Heart right ventricle (tissue), 16 donors: Measurements from ENCODE around the gene GPI. TPM values are rescaled to one million over a fixed set of nuclear protein-coding genes. Genes with fewer than 3 reads are reported as not detected.
"Not testable (repeated sequence)": the region's sequence is repeated elsewhere in the genome, so short reads cannot be mapped to it uniquely, and the experiment has no call there.

Experiments
- ATAC-seq, 8 donors: fragments of 200-7000 bp; cut with Tn5 transposase; one replicate each; pipeline ENCODE4 v1.9.1; 2020; ENCODE audit warnings: mild to moderate bottlenecking in 8 of 8, moderate library complexity in 8 of 8, moderate number of reproducible peaks in 1 of 8
- DNase-seq, 2 donors: peaks; one replicate each; pipeline ENCODE4 v3.0.0-alpha.2; 2020
- H3K27ac ChIP-seq, 10 donors: fragments of 200-600 bp; sonication (generic) in 2 of 10; one replicate each; pipeline versions ENCODE4 v1.5.0 to v1.8.0; 2020 to 2022; ENCODE audit warnings: mild to moderate bottlenecking in 3 of 10
- H3K27me3 ChIP-seq, 7 donors: fragments of 200-600 bp; one replicate each; pipeline ENCODE4 v1.8.0; 2021 to 2022; ENCODE audit warnings: mild to moderate bottlenecking in 2 of 7
- H3K36me3 ChIP-seq, 9 donors: fragments of 200-600 bp; sonication (generic) in 1 of 9; one replicate each; pipeline versions ENCODE4 v1.5.0 to v1.8.0; 2020 to 2022; ENCODE audit warnings: mild to moderate bottlenecking in 2 of 9
- H3K4me1 ChIP-seq, 9 donors: fragments of 200-600 bp; sonication (generic) in 1 of 9; one replicate each; pipeline versions ENCODE4 v1.5.0 to v1.8.0; 2020 to 2022; ENCODE audit warnings: mild to moderate bottlenecking in 4 of 9
- H3K4me3 ChIP-seq, 10 donors: fragments of 200-600 bp; sonication (generic) in 2 of 10; one replicate each; pipeline versions ENCODE4 v1.5.0 to v1.8.0; 2020 to 2022; ENCODE audit warnings: mild to moderate bottlenecking in 7 of 10, moderate library complexity in 2 of 10
- H3K9me3 ChIP-seq, 11 donors: fragments of 200-600 bp in 10 of 11; sonication (generic) in 2 of 11; one replicate each; pipeline versions ENCODE4 v1.5.0 to v1.8.0; 2013 to 2022; ENCODE audit warnings: mild to moderate bottlenecking in 2 of 11, control low read depth in 1 of 11, moderate library complexity in 1 of 11
- CTCF ChIP-seq, 9 donors: fragments of 200-600 bp; sonication (generic) in 2 of 9; IDR thresholded peaks; one replicate each; pipeline versions ENCODE4 v1.5.0 to v1.8.0; 2021 to 2022; ENCODE audit warnings: antibody characterized with exemption in 9 of 9, mild to moderate bottlenecking in 5 of 9, moderate library complexity in 1 of 9
- WGBS, 2 donors: extraction: QIAGEN DNeasy Blood & Tissue Kit; methylation state at CpG; one replicate each; pipeline ENCODE4 v1.1.7; 2013; ENCODE audit warnings: inconsistent platforms in 1 of 2; 5-methylcytosine and 5-hydroxymethylcytosine counted together
- intact Hi-C, 10 donors: fragments of 100-400 bp; cut with DNase I; formaldehyde crosslinking; loops; one replicate each; pipeline versions ENCODE4 v1.11.1 to v1.14.2; 2022
- polyA plus RNA-seq, 2 donors: library from polyadenylated mRNA; stranded (reverse); fragments of 200-250 nt; gene quantifications; one replicate each; pipeline ENCODE4 v1.2.3, GENCODE V29; 2013
- total RNA-seq, 10 donors: library from RNA; stranded (reverse); fragmentation: NEBNext Ultra II Directional in 3 of 10; extraction: Animal tissue kit (Norgen Biotek cat#: 25700) in 3 of 10; gene quantifications; one replicate each; pipeline versions ENCODE4 v1.2.1 to v1.2.4, GENCODE V29; 2021 to 2023
- donor health status: Arrhythmogenic right ventricular cardiomyopathy.
- donor health status: ischemic (EF 13 %, LVEDD 7.1; RV severe dilation, severe dysfunction).
- donor health status: healthy with polysubstance abuse.
- donor health status: DM: no; HTN: yes; CAD: no.
- donor health status: DM: no; HTN: no; CAD: no.
- donor health status: ischemic (EF 25% LVEDD 6.9; RV normal size, moderate dysfunction).
- donor health status: ischemic (EF 25% LVEDD 5.7; RV mildly dilated, moderate dysfunction).
- donor health status: healthy.
- donor health status: DM: yes; HTN: yes; CAD: no.
- donor health status: Ischemic cardiomyopathy.
- donor health status: ischemic (EF 35%, LVEDD 5.7; RV mildly dilated, moderate dysfunction).
- donor health status: nonischemic (EF 11% LVEDD 7.7; RV severe dilation, severe dysfunction).
- donor health status: DM: yes; HTN: yes; CAD: no.
- donor health status: PGD.
- donor health status: ischemic (EF 29% LVEDD 5.4; RV normal size, mild dysfunction).
- donor health status: nonischemic (EF 23%, LVEDD 6.1; RV moderate dilation, normal function).

Gene GPI
- total and polyA plus RNA-seq, 12 donors = 178 to 711 (median 558) TPM

GRCh38 chr19:34382471-34382870 lies 17.5 kb downstream of the GPI start:
- Histone ChIP-seq H3K4me3 (no peak overlapping the region), H3K36me3 (peaks cover 8 to 100% (median 80%) of the 10 kb centered on the region in 9 donors), H3K9me3 (no peaks in the 10 kb centered on the region), H3K4me1 (peaks cover 0 to 6% (median 0%) of the 10 kb centered on the region in 9 donors), H3K27ac (no peak overlapping the region), H3K27me3 (no peaks in the 10 kb centered on the region)
- TF ChIP-seq CTCF (IDR thresholded peaks at IDR 0.05) = no peak
- no peak for DNase-seq
- no peak for ATAC-seq
- intact Hi-C loops = no loop called here
- 97% methylated on average over 4 of the region's 4 CpGs for whole genome bisulfite sequencing, 2 donors

GRCh38 chr19:34383599-34383998 lies 18.6 kb downstream of the GPI start:
- ATAC-seq (no peak), DNase-seq (no peak)
- no peaks in the 10 kb centered on the region for H3K27me3 ChIP-seq
- H3K4me1 ChIP-seq = peaks cover 0 to 6% (median 0%) of the 10 kb centered on the region in 9 donors
- H3K9me3 ChIP-seq = no peaks in the 10 kb centered on the region
- H3K27ac ChIP-seq = no peak overlapping the region
- no peak for TF ChIP-seq CTCF (IDR thresholded peaks at IDR 0.05)
- H3K36me3 ChIP-seq = peaks cover 8 to 100% (median 76%) of the 10 kb centered on the region in 9 donors
- WGBS, 2 donors = 89 to 92% methylated on average over 5 of the region's 5 CpGs
- intact Hi-C loops = no loop called here
- no peak overlapping the region for H3K4me3 ChIP-seq

GRCh38 chr19:34386645-34387445 lies 21.8 kb downstream of the GPI start:
- H3K36me3 ChIP-seq = peaks cover 4 to 100% (median 69%) of the 10 kb centered on the region in 9 donors
- WGBS, 2 donors = 90 to 92% methylated on average over 9 of the region's 9 CpGs
- no peaks in the 10 kb centered on the region for H3K27me3 ChIP-seq
- H3K9me3 ChIP-seq = no peaks in the 10 kb centered on the region
- H3K4me3 ChIP-seq = no peak overlapping the region
- no peak for TF ChIP-seq CTCF (IDR thresholded peaks at IDR 0.05)
- intact Hi-C loops = no loop called here
- DNase-seq (no peak), ATAC-seq (no peak)
- no peaks in the 10 kb centered on the region for H3K4me1 ChIP-seq
- no peak overlapping the region for H3K27ac ChIP-seq

- no peak for ATAC-seq
- Histone ChIP-seq H3K27me3 (no peaks in the 10 kb centered on the region), H3K9me3 (no peaks in the 10 kb centered on the region), H3K36me3 (peaks cover 2 to 100% (median 67%) of the 10 kb centered on the region in 9 donors), H3K4me3 (no peak overlapping the region), H3K4me1 (no peaks in the 10 kb centered on the region), H3K27ac (no peak overlapping the region)
- DNase-seq = no peak
- intact Hi-C loops = no loop called here
- TF ChIP-seq CTCF (IDR thresholded peaks at IDR 0.05) = no peak
- 94 to 100% methylated on average over 1 of the region's 1 CpG for WGBS, 2 donors
Observed at GRCh38 chr19:34387446-34387810, 22.4 kb downstream of the GPI start.

GRCh38 chr19:34388745-34389144 lies 23.7 kb downstream of the GPI start:
- WGBS, 2 donors = 95 to 97% methylated on average over 2 of the region's 2 CpGs
- H3K4me3 ChIP-seq = not testable (repeated sequence)
- H3K36me3 ChIP-seq = peaks cover 0 to 100% (median 60%) of the 10 kb centered on the region in 9 donors

More at GRCh38 chr19:34388745-34389144, 23.7 kb downstream of the GPI start:
- DNase-seq, H3K27ac ChIP-seq, H3K4me1 ChIP-seq, H3K9me3 ChIP-seq, ATAC-seq, intact Hi-C loops, H3K27me3 ChIP-seq: not testable (repeated sequence)
